Measurements from ENCODE around the gene SGMS1.
"Not testable (repeated sequence)": the region's sequence is repeated elsewhere in the genome, so short reads cannot be mapped to it uniquely, and the experiment has no call there.

GRCh38 chr10:50672152-50672551 lies 48.4 kb upstream of the SGMS1 start:
- TF ChIP-seq, protein P1, sequence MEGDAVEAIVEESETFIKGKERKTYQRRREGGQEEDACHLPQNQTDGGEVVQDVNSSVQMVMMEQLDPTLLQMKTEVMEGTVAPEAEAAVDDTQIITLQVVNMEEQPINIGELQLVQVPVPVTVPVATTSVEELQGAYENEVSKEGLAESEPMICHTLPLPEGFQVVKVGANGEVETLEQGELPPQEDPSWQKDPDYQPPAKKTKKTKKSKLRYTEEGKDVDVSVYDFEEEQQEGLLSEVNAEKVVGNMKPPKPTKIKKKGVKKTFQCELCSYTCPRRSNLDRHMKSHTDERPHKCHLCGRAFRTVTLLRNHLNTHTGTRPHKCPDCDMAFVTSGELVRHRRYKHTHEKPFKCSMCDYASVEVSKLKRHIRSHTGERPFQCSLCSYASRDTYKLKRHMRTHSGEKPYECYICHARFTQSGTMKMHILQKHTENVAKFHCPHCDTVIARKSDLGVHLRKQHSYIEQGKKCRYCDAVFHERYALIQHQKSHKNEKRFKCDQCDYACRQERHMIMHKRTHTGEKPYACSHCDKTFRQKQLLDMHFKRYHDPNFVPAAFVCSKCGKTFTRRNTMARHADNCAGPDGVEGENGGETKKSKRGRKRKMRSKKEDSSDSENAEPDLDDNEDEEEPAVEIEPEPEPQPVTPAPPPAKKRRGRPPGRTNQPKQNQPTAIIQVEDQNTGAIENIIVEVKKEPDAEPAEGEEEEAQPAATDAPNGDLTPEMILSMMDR (conservative IDR thresholded peaks at IDR 0.05; ENCODE audit: low read depth in 2 of 2), result not testable (repeated sequence)
- TF ChIP-seq POLR2AphosphoS5 (IDR thresholded peaks at IDR 0.05; ENCODE audit: low read depth); EZH2 (IDR thresholded peaks at IDR 0.05; ENCODE audit: low read depth, unreplicated experiment); STAT1 (IDR thresholded peaks at IDR 0.05; ENCODE audit: unreplicated experiment); REST (IDR thresholded peaks at IDR 0.05; ENCODE audit: unreplicated experiment); ZNF331 (CRISPR knock-in tag; IDR thresholded peaks at IDR 0.05; ENCODE audit: low read depth): not testable (repeated sequence)
